ENCODE measurements around the gene SCYL1.

SCYL1 gene

DNA sequence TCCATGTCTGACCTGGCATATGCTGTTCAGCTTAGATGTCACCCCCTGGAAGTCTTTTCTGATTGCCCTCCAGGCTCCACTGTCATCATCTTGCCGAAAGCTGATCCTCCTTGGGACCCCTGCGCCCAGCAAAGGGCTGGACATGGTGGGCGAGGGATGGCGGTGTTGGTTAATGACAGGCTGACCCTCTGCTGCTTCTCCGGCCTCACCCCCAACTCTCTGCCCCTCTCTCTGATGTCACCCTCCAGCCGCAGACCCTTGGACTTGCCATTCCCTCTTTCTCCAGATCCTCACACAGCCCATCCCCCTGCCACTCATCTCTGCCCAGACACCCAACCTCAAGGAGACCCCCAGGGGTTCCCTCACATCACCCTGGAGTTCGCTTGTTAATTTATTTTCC lies 53.3 kb downstream of the SCYL1 start:
- Histone ChIP-seq H3K4me1 (ENCODE audit: insufficient read depth, low read length, severe bottlenecking) (peaks cover 29% of the 10 kb centered on the region), H3K9ac (ENCODE audit: low read length) (no peak overlapping the region), H3K27ac (ENCODE audit: low read depth, low read length, poor library complexity, severe bottlenecking) (no peak overlapping the region), H3K36me3 (ENCODE audit: insufficient read depth, low read length) (no peaks in the 10 kb centered on the region; the same call in 1 of the 2 replicates), H3K4me3 (ENCODE audit: low read depth, low read length, poor library complexity, severe bottlenecking) (no peak overlapping the region), H3F3A (ENCODE audit: insufficient read depth, low read length) (no peaks in the 10 kb centered on the region; the same call in 1 of the 2 replicates), H3K9me3 (ENCODE audit: low read length) (no peaks in the 10 kb centered on the region), H3K4me2 (ENCODE audit: low read length) (no peak overlapping the region), H3K9me2 (ENCODE audit: low read depth, low read length) (no peaks in the 10 kb centered on the region), H3K27me3 (ENCODE audit: insufficient read depth, low read length) (peaks cover 5% of the 10 kb centered on the region), H4K20me1 (ENCODE audit: insufficient read depth, low read length) (no peaks in the 10 kb centered on the region), H3K79me2 (ENCODE audit: insufficient read depth, low read length) (no peaks in the 10 kb centered on the region), H2AFZ (ENCODE audit: low read length) (no peak overlapping the region)
- TF ChIP-seq EZH2 (IDR thresholded peaks at IDR 0.05; ENCODE audit: borderline replicate concordance, low read length) = no peak
- TF ChIP-seq, protein P1, sequence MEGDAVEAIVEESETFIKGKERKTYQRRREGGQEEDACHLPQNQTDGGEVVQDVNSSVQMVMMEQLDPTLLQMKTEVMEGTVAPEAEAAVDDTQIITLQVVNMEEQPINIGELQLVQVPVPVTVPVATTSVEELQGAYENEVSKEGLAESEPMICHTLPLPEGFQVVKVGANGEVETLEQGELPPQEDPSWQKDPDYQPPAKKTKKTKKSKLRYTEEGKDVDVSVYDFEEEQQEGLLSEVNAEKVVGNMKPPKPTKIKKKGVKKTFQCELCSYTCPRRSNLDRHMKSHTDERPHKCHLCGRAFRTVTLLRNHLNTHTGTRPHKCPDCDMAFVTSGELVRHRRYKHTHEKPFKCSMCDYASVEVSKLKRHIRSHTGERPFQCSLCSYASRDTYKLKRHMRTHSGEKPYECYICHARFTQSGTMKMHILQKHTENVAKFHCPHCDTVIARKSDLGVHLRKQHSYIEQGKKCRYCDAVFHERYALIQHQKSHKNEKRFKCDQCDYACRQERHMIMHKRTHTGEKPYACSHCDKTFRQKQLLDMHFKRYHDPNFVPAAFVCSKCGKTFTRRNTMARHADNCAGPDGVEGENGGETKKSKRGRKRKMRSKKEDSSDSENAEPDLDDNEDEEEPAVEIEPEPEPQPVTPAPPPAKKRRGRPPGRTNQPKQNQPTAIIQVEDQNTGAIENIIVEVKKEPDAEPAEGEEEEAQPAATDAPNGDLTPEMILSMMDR (IDR thresholded peaks at IDR 0.05; ENCODE audit: low read length) = no peak

DNA sequence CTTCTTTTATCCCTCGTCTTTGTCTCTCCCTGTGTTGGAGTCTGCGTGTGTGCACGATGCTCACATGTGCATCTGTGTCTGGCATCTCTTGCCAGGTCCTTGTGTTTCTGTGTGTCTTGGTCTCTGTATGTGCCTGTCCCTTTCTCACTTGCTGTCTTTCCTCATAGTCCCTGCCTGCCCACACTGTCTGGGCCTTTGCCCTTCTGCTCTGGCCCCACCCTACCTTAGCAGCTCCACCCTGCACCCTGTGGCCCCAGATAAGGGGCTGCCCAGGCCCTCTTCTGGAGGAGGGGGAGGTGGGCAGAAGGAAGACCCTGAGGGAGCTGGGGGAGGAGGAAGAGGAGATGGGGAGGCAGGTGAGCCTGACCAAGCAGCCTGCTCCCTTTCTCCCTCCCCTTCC lies 53.8 kb downstream of the SCYL1 start:
- Histone ChIP-seq H2AFZ (ENCODE audit: low read length) (no peak overlapping the region), H3K9me2 (ENCODE audit: low read depth, low read length) (no peaks in the 10 kb centered on the region), H3K79me2 (ENCODE audit: insufficient read depth, low read length) (no peaks in the 10 kb centered on the region), H3K27ac (ENCODE audit: low read depth, low read length, poor library complexity, severe bottlenecking) (no peak overlapping the region), H3K27me3 (ENCODE audit: insufficient read depth, low read length) (peaks cover 5% of the 10 kb centered on the region), H4K20me1 (ENCODE audit: insufficient read depth, low read length) (no peaks in the 10 kb centered on the region), H3K4me1 (ENCODE audit: insufficient read depth, low read length, severe bottlenecking) (peaks cover 24% of the 10 kb centered on the region), H3K4me3 (ENCODE audit: low read depth, low read length, poor library complexity, severe bottlenecking) (no peak overlapping the region), H3K36me3 (ENCODE audit: insufficient read depth, low read length) (no peaks in the 10 kb centered on the region; the same call in 1 of the 2 replicates), H3K4me2 (ENCODE audit: low read length) (no peak overlapping the region), H3K9me3 (ENCODE audit: low read length) (no peaks in the 10 kb centered on the region), H3F3A (ENCODE audit: insufficient read depth, low read length) (no peaks in the 10 kb centered on the region; the same call in 1 of the 2 replicates), H3K9ac (ENCODE audit: low read length) (no peak overlapping the region)
- no peak for TF ChIP-seq EZH2 (IDR thresholded peaks at IDR 0.05; ENCODE audit: borderline replicate concordance, low read length)
- TF ChIP-seq, protein P1 (IDR thresholded peaks at IDR 0.05; ENCODE audit: low read length) = no peak

DNA sequence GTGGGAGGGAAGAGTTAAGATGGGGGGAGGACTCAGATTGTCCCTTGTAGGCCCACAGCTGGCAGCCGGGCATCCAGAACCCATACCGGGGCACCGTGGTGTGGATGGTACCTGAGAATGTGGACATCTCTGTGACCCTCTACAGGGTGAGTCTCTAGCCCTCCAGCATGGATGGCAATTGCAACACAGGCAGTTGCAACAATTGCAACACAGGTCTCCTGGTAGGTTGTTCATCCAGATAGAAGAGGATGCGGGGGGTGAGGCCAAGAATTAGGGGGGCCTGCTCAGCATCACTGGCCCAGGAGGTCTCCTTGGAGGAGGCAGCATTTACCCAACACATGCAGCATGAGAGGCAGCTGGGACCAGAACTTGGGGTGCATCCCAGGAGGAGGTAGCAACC lies 54.4 kb downstream of the SCYL1 start:
- Histone ChIP-seq H3K79me2 (ENCODE audit: insufficient read depth, low read length) (no peaks in the 10 kb centered on the region), H3K9me3 (ENCODE audit: low read length) (no peaks in the 10 kb centered on the region), H3K4me2 (ENCODE audit: low read length) (no peak overlapping the region), H3K36me3 (ENCODE audit: insufficient read depth, low read length) (no peaks in the 10 kb centered on the region), H3K27me3 (ENCODE audit: insufficient read depth, low read length) (peaks cover 5% of the 10 kb centered on the region), H3F3A (ENCODE audit: insufficient read depth, low read length) (no peaks in the 10 kb centered on the region; the same call in 1 of the 2 replicates), H4K20me1 (ENCODE audit: insufficient read depth, low read length) (no peaks in the 10 kb centered on the region), H3K9me2 (ENCODE audit: low read depth, low read length) (no peaks in the 10 kb centered on the region), H3K4me1 (ENCODE audit: insufficient read depth, low read length, severe bottlenecking) (peaks cover 20% of the 10 kb centered on the region), H3K27ac (ENCODE audit: low read depth, low read length, poor library complexity, severe bottlenecking) (no peak overlapping the region), H3K4me3 (ENCODE audit: low read depth, low read length, poor library complexity, severe bottlenecking) (no peak overlapping the region), H3K9ac (ENCODE audit: low read length) (no peak overlapping the region), H2AFZ (ENCODE audit: low read length) (no peak overlapping the region)
- TF ChIP-seq EZH2 (IDR thresholded peaks at IDR 0.05; ENCODE audit: borderline replicate concordance, low read length) = no peak
- TF ChIP-seq, protein P1 (IDR thresholded peaks at IDR 0.05; ENCODE audit: low read length) = no peak
